Measurements from ENCODE around the gene MYH16.

DNA sequence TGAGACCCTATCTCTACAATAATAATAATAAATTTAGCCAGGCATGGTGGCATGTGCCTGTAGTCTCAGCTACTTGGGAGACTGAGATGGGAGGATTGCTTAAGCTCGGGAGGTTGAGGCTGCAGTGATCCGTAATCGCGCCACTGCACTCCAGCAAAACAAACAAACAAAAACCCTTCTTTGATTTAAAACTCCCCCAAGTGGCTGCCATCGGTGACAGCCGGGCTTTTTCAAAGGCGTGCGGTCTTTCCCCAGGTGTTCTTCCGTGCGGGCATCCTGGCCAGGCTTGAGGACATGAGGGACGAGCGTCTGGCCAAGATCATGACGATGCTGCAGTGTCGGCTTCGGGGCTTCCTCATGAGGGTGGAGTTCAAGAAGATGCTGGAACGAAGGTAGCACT, 1.9 kb upstream of the MYH16 start:
- TF ChIP-seq, protein P1, sequence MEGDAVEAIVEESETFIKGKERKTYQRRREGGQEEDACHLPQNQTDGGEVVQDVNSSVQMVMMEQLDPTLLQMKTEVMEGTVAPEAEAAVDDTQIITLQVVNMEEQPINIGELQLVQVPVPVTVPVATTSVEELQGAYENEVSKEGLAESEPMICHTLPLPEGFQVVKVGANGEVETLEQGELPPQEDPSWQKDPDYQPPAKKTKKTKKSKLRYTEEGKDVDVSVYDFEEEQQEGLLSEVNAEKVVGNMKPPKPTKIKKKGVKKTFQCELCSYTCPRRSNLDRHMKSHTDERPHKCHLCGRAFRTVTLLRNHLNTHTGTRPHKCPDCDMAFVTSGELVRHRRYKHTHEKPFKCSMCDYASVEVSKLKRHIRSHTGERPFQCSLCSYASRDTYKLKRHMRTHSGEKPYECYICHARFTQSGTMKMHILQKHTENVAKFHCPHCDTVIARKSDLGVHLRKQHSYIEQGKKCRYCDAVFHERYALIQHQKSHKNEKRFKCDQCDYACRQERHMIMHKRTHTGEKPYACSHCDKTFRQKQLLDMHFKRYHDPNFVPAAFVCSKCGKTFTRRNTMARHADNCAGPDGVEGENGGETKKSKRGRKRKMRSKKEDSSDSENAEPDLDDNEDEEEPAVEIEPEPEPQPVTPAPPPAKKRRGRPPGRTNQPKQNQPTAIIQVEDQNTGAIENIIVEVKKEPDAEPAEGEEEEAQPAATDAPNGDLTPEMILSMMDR (conservative IDR thresholded peaks at IDR 0.05; ENCODE audit: low read length) = no peak
- TF ChIP-seq EZH2phosphoT487 (IDR thresholded peaks at IDR 0.05; ENCODE audit: borderline replicate concordance, low read depth, low read length) = no peak
